Measurements from ENCODE around the gene TEX264.

DNA sequence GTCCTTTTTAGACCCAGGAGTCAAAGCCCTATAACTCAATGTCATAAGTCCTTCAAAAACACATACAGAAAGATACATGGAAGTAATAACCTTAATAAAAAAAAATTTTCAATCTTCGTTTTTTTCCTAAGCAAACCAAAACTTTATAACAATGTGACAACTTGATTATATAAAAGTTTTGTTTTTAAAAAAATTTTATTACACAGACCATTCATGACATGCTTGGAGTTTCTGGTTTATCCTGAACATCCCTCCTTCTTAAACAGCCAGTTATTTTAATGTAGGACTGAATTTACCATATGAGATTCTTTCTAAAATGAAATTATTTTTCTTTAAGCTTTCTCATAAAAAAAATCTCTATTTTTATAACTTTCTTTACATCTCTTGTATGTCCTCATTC lies 77.3 kb downstream of the TEX264 start:
- TF ChIP-seq, protein P1, sequence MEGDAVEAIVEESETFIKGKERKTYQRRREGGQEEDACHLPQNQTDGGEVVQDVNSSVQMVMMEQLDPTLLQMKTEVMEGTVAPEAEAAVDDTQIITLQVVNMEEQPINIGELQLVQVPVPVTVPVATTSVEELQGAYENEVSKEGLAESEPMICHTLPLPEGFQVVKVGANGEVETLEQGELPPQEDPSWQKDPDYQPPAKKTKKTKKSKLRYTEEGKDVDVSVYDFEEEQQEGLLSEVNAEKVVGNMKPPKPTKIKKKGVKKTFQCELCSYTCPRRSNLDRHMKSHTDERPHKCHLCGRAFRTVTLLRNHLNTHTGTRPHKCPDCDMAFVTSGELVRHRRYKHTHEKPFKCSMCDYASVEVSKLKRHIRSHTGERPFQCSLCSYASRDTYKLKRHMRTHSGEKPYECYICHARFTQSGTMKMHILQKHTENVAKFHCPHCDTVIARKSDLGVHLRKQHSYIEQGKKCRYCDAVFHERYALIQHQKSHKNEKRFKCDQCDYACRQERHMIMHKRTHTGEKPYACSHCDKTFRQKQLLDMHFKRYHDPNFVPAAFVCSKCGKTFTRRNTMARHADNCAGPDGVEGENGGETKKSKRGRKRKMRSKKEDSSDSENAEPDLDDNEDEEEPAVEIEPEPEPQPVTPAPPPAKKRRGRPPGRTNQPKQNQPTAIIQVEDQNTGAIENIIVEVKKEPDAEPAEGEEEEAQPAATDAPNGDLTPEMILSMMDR (conservative IDR thresholded peaks at IDR 0.05; ENCODE audit: low read depth in 2 of 2): no peak
- TF ChIP-seq EZH2phosphoT487 (IDR thresholded peaks at IDR 0.05; ENCODE audit: unreplicated experiment) (no peak), POLR2AphosphoS5 (IDR thresholded peaks at IDR 0.05; ENCODE audit: low read depth) (no peak), CREB1 (CRISPR knock-in tag; IDR thresholded peaks at IDR 0.05; ENCODE audit: low read depth) (no peak), EZH2 (IDR thresholded peaks at IDR 0.05; ENCODE audit: low read depth, unreplicated experiment) (no peak), NANOG (IDR thresholded peaks at IDR 0.05; ENCODE audit: borderline replicate concordance) (no peak), ZNF331 (CRISPR knock-in tag; IDR thresholded peaks at IDR 0.05; ENCODE audit: low read depth) (no peak), JUNB (IDR thresholded peaks at IDR 0.05; ENCODE audit: unreplicated experiment) (no peak), STAT1 (IDR thresholded peaks at IDR 0.05; ENCODE audit: unreplicated experiment) (no peak), ZNF114 (CRISPR knock-in tag; IDR thresholded peaks at IDR 0.05) (no peak)
- TF ChIP-seq, protein P2, sequence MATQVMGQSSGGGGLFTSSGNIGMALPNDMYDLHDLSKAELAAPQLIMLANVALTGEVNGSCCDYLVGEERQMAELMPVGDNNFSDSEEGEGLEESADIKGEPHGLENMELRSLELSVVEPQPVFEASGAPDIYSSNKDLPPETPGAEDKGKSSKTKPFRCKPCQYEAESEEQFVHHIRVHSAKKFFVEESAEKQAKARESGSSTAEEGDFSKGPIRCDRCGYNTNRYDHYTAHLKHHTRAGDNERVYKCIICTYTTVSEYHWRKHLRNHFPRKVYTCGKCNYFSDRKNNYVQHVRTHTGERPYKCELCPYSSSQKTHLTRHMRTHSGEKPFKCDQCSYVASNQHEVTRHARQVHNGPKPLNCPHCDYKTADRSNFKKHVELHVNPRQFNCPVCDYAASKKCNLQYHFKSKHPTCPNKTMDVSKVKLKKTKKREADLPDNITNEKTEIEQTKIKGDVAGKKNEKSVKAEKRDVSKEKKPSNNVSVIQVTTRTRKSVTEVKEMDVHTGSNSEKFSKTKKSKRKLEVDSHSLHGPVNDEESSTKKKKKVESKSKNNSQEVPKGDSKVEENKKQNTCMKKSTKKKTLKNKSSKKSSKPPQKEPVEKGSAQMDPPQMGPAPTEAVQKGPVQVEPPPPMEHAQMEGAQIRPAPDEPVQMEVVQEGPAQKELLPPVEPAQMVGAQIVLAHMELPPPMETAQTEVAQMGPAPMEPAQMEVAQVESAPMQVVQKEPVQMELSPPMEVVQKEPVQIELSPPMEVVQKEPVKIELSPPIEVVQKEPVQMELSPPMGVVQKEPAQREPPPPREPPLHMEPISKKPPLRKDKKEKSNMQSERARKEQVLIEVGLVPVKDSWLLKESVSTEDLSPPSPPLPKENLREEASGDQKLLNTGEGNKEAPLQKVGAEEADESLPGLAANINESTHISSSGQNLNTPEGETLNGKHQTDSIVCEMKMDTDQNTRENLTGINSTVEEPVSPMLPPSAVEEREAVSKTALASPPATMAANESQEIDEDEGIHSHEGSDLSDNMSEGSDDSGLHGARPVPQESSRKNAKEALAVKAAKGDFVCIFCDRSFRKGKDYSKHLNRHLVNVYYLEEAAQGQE (IDR thresholded peaks at IDR 0.05; ENCODE audit: unreplicated experiment): no peak
- TF ChIP-seq, protein P3, sequence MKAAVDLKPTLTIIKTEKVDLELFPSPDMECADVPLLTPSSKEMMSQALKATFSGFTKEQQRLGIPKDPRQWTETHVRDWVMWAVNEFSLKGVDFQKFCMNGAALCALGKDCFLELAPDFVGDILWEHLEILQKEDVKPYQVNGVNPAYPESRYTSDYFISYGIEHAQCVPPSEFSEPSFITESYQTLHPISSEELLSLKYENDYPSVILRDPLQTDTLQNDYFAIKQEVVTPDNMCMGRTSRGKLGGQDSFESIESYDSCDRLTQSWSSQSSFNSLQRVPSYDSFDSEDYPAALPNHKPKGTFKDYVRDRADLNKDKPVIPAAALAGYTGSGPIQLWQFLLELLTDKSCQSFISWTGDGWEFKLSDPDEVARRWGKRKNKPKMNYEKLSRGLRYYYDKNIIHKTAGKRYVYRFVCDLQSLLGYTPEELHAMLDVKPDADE (IDR thresholded peaks at IDR 0.05): no peak

All from GM23338 (cell line).